HepG2 (cell line): Measurements from ENCODE around the gene IL12A. TPM values are rescaled to one million over a fixed set of nuclear protein-coding genes. Genes with fewer than 3 reads are reported as not detected.

Experiments used
- ATAC-seq: fragments of 200-7000 bp; cut with Tn5 transposase; 3 replicates; pipeline ENCODE4 v1.9.1; 2020; ENCODE audit warnings: mild to moderate bottlenecking, moderate library complexity
- BruUV-seq: library from RNA; stranded (reverse); fragments of 400-500 nt; replicated peaks from 2 replicates; lab custom pipeline; 2021; lab: Mats Ljungman, UMichigan
- CTCF ChIA-PET: fragments of 300-600 bp; formaldehyde crosslinking; extraction: SDS; loops from one replicate; lab custom pipeline; 2021; ENCODE audit warnings: low total read pairs, inconsistent platforms, low intra/inter-chr PET ratio; lab: Yijun Ruan, JAX
- POLR2A ChIA-PET: fragments of 350-600 bp; sonication (Branson Sonifier 250); formaldehyde crosslinking; loops from one replicate; lab custom pipeline; 2020; ENCODE audit warnings: antibody characterized with exemption, inconsistent platforms; lab: Yijun Ruan, JAX
- DNase-seq: peaks from one replicate; pipeline ENCODE4 v3.0.0-alpha.2; 2015; ENCODE audit warnings: low spot score
- FAIRE-seq: peaks from 3 replicates; lab custom pipeline; 2011; peaks lifted over from hg19 to GRCh38; lab: Jason Lieb, UNC
- H2AFZ ChIP-seq: one replicate; pipeline ENCODE4 v1.6.1; 2011; ENCODE audit warnings: low read length, inconsistent platforms
- H3K27ac ChIP-seq: fragments of 300-600 bp; 3 replicates; pipeline ENCODE4 v1.8.0; 2011; ENCODE audit warnings: mixed run types, mild to moderate bottlenecking, mixed read lengths, low read length, inconsistent platforms; ENCODE audit not compliant: insufficient read depth; ENCODE audit errors: extremely low read length
- H3K27me3 ChIP-seq, 2 experiments: fragments of 200-600 bp in 1 of 2; 2 replicates in 1 of 2; 3 replicates in 1 of 2; pipeline versions ENCODE4 v1.6.0 to v1.8.0; 2011; ENCODE audit warnings: low read length in 2 of 2, mild to moderate bottlenecking in 2 of 2, moderate library complexity in 2 of 2, inconsistent platforms in 1 of 2; ENCODE audit not compliant: insufficient read depth in 2 of 2, control insufficient read depth in 1 of 2
- H3K36me3 ChIP-seq, 2 experiments: fragments of 200-600 bp in 1 of 2; replicated peaks in 1 of 2; 2 replicates in 1 of 2; 3 replicates in 1 of 2; pipeline versions ENCODE4 v1.5.1 to v1.8.0; 2011; ENCODE audit warnings: low read length in 2 of 2, inconsistent platforms in 1 of 2; ENCODE audit not compliant: insufficient read depth in 2 of 2, control insufficient read depth in 1 of 2
- H3K4me1 ChIP-seq: 2 replicates; pipeline ENCODE4 v1.5.1; 2012; ENCODE audit warnings: low read length, inconsistent platforms; ENCODE audit not compliant: insufficient read depth
- H3K4me2 ChIP-seq: 2 replicates; pipeline ENCODE4 v1.6.0; 2011; ENCODE audit warnings: low read depth, low read length, inconsistent platforms
- H3K4me3 ChIP-seq, 3 experiments: fragments of 200-600 bp in 1 of 3; sonication (generic), shearing (Covaris generic) in 1 of 3; replicated peaks in 1 of 3; 2 replicates each; pipeline ENCODE4 v1.5.1; 2011 to 2016; ENCODE audit warnings: low read length in 3 of 3, inconsistent platforms in 2 of 3, low read depth in 2 of 3, mild to moderate bottlenecking in 2 of 3, control low read depth in 1 of 3, mixed read lengths in 1 of 3; ENCODE audit not compliant: insufficient read depth in 1 of 3
- H3K79me2 ChIP-seq: one replicate; pipeline ENCODE4 v1.6.1; 2011; ENCODE audit warnings: low read length, inconsistent platforms; ENCODE audit not compliant: insufficient read depth
- H3K9ac ChIP-seq: 2 replicates; pipeline ENCODE4 v1.6.0; 2011; ENCODE audit warnings: mild to moderate bottlenecking, low read depth, low read length, inconsistent platforms; ENCODE audit not compliant: insufficient read depth
- H3K9me3 ChIP-seq: 2 replicates; pipeline ENCODE4 v1.5.1; 2012; ENCODE audit warnings: mild to moderate bottlenecking, low read length
- H4K20me1 ChIP-seq: 2 replicates; pipeline ENCODE4 v1.6.0; 2011; ENCODE audit warnings: inconsistent platforms, mild to moderate bottlenecking, low read length, moderate library complexity; ENCODE audit not compliant: insufficient read depth
- ATF7 ChIP-seq, 2 experiments: fragments of 450-650 bp in 1 of 2; sonication (generic) in 1 of 2; formaldehyde crosslinking in 1 of 2; IDR thresholded peaks; 2 replicates each; pipeline versions ENCODE4 v1.4.0 to v1.6.1; 2016 to 2020; ENCODE audit warnings: antibody characterized with exemption in 1 of 2, mild to moderate bottlenecking in 1 of 2, missing genetic modification reagents in 1 of 2
- MAFK ChIP-seq, 2 experiments: IDR thresholded peaks in 1 of 2; conservative IDR thresholded peaks in 1 of 2; 2 replicates each; pipeline ENCODE4 v1.6.1; 2011; ENCODE audit warnings: improper control_type of control experiment in 2 of 2, low read length in 2 of 2
- NFE2L2 ChIP-seq: fragments of 150-350 bp; IDR thresholded peaks from 2 replicates; pipeline ENCODE4 v1.6.1; 2014; ENCODE audit warnings: low read length
- RAD21 ChIP-seq: fragments of 450-650 bp; formaldehyde crosslinking; IDR thresholded peaks from 2 replicates; pipeline ENCODE4 v1.5.0; 2020; ENCODE audit warnings: mild to moderate bottlenecking
- ZFP62 ChIP-seq: sonication (generic); formaldehyde crosslinking; IDR thresholded peaks from 2 replicates; pipeline ENCODE4 v1.4.0; 2020; ENCODE audit warnings: missing genetic modification reagents
- ZFP90 ChIP-seq: sonication (generic); formaldehyde crosslinking; IDR thresholded peaks from 2 replicates; pipeline ENCODE4 v1.8.0; 2022; ENCODE audit warnings: missing genetic modification reagents, mild to moderate bottlenecking, inconsistent platforms, borderline replicate concordance
- WGBS: methylation state at CpG from one replicate; pipeline ENCODE4 v1.1.6; 2017; ENCODE audit warnings: low lambda C conversion rate; 5-methylcytosine and 5-hydroxymethylcytosine counted together
- in situ Hi-C: cut with HindIII; loops from 2 replicates; pipeline ENCODE4 v1.10.0; 2017; ENCODE audit warnings: low pct_unique_long_range_greater_than_20kb; ENCODE audit not compliant: extremely low pct_ligation_motif_present
- intact Hi-C: fragments of 100-400 bp; cut with micrococcal nuclease; formaldehyde crosslinking; loops from one replicate; pipeline ENCODE4 v1.10.0; 2022; ENCODE audit not compliant: unreplicated experiment
- polyA plus RNA-seq, 8 experiments: library from polyadenylated mRNA; depleted of rRNA in 3 of 8; stranded (reverse) in 7 of 8; unstranded in 1 of 8; fragments of >200 nt; fragmentation: Illumina TruSeq in 4 of 8; extraction: Trizol in 4 of 8; gene quantifications; 2 replicates each; pipeline versions ENCODE4 v1.2.1 to v1.2.3, GENCODE V29; 2011 to 2016; ENCODE audit warnings: low read depth in 4 of 8, missing spikeins in 1 of 8, mixed read lengths in 1 of 8; ENCODE audit not compliant: insufficient read depth in 1 of 8
- total RNA-seq, 5 experiments: library from RNA; depleted of rRNA; stranded (reverse); fragments of >200 nt; fragmentation: Illumina TruSeq; extraction: Trizol; gene quantifications; 2 replicates each; pipeline ENCODE4 v1.2.3, GENCODE V29; 2016; ENCODE audit warnings: low read depth in 1 of 5
- TF ChIP-seq, protein P1 (sequence below): sonication (generic); formaldehyde crosslinking; IDR thresholded peaks from 2 replicates; pipeline ENCODE4 v1.4.0; 2020; ENCODE audit warnings: missing genetic modification reagents

IL12A gene
- total and polyA plus RNA-seq, 2 of the 13 experiments (the other 11 are each of a cell fraction or from before 2014, with no cell fraction given), result 0.36 to 1.1 TPM

DNA sequence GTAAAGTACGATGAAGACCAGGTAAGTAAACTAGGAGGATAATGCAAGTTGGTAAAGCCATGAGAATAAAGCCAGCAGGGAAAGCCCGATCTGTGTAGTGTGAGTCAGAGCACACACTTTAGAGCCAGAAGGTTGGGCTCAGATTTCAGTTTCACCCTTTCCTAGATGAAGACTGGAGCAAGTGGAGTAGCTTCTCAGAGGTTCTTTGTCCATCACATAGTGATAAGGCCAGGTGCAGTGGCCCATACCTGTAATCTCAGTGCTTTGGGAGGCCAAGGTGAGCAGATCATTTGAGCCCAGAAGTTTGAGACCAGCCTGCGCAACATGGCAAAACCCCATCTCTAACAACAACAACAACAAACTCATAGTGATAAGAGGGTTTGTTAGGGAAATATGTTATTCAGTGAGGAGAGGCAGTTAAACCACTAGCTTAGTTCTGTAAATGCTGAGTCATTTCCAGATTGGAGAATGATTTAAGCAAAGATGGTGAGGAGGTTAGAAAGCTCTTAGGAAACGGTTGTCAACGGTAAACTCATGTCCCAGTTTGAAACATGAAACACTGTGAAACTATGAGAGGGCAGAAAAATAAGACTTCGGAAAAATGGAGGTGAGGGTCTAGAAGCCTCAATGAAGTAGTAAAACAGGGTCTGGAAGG, 39.0 kb downstream of the IL12A start:
- Histone ChIP-seq H2AFZ (no peak overlapping the region), H3K4me2 (no peak overlapping the region), H3K79me2 (no peaks in the 10 kb centered on the region), H3K27me3 (peaks cover 0 to 5% of the 10 kb centered on the region in 2 experiments; a peak in 1 of 5 replicates), H4K20me1 (no peaks in the 10 kb centered on the region), H3K36me3 (no peaks in the 10 kb centered on the region), H3K27ac (no peak overlapping the region), H3K9ac (no peak overlapping the region), H3K9me3 (no peaks in the 10 kb centered on the region), H3K4me3 (no peak overlapping the region), H3K4me1 (no peaks in the 10 kb centered on the region)
- ChIA-PET CTCF (no interaction called here), POLR2A (no interaction called here)
- no TSS peak for BruUV-seq
- DNase-seq (no peak), FAIRE-seq (no peak), ATAC-seq (peak; percentile 39; the same call in 2 of the 3 replicates)
- WGBS, result 24% methylated on average over 6 of the region's 6 CpGs
- TF ChIP-seq, protein P1, sequence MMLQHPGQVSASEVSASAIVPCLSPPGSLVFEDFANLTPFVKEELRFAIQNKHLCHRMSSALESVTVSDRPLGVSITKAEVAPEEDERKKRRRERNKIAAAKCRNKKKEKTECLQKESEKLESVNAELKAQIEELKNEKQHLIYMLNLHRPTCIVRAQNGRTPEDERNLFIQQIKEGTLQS (CRISPR knock-in tag), result no peak
- peak; percentile 91 for TF ChIP-seq NFE2L2
- TF ChIP-seq MAFK (conservative IDR thresholded peaks at IDR 0.05 in 1 of 2, IDR thresholded peaks at IDR 0.05 in 1 of 2; ENCODE audit: low read length in 2 of 2), result peak; percentile 20 to 43; a peak in 2 of 4 replicates
- intact Hi-C loops (no loop called here), in situ Hi-C loops (loop anchor here (25.0 kb wide), 1 partner anchor 385 kb away; no protein-coding TSS in a partner anchor)

DNA sequence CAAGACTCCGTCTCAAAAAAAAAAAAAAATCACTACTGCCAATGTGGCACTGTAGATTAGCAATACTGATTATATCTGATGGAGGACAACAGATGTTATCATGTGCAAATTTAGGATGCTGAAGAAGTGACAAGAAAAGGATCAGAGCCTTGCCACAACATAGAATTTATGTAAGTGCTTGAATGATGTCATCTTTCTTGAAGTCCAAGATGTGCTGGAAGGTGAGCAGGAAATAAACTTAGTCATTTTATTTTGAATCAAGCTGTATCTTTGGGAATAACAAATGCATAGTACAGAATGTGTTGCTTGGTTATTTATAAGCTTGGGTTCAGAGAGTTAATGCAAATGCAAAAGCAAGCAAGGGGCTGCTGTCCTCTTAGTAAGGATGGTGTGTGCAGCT, 47.1 kb downstream of the IL12A start:
- CTCF ChIA-PET, result no interaction called here
- H3K4me1 ChIP-seq, result peaks cover 7% of the 10 kb centered on the region; the same call in 1 of the 2 replicates
- no peak overlapping the region for H3K27ac ChIP-seq
- 83% methylated on average over 1 of the region's 1 CpG for WGBS
- no peak for FAIRE-seq
- TF ChIP-seq RAD21 (no peak), ZFP90 (CRISPR knock-in tag) (no peak), ZFP62 (CRISPR knock-in tag) (no peak), ATF7 (IDR thresholded peaks at IDR 0.05) (peak; percentile 86), ATF7 (CRISPR knock-in tag; IDR thresholded peaks at IDR 0.05) (no peak)
- no peak overlapping the region for H3K4me2 ChIP-seq
- H3K4me3 ChIP-seq, result no peak overlapping the region
- intact Hi-C loops (loop anchor here (10.0 kb wide), 1 partner anchor 449 kb away; no protein-coding TSS in a partner anchor), in situ Hi-C loops (loop anchor here (5.0 to 25.0 kb wide), 3 partner anchors 97 to 377 kb away; no protein-coding TSS in a partner anchor)
- POLR2A ChIA-PET, result no interaction called here
- no peak overlapping the region for H3K9ac ChIP-seq
- no TSS peak for BruUV-seq
- ATAC-seq, result no peak
- peaks cover 3 to 22% of the 10 kb centered on the region in 2 experiments; a peak in 3 of 5 replicates for H3K27me3 ChIP-seq
- H2AFZ ChIP-seq, result no peak overlapping the region
- H3K36me3 ChIP-seq, result no peaks in the 10 kb centered on the region
- no peaks in the 10 kb centered on the region for H3K79me2 ChIP-seq
- H4K20me1 ChIP-seq, result no peaks in the 10 kb centered on the region
- no peak for DNase-seq
- no peaks in the 10 kb centered on the region for H3K9me3 ChIP-seq
